ENCODE measurements around the gene DNAJB12. TPM values are rescaled to one million over a fixed set of nuclear protein-coding genes. Genes with fewer than 3 reads are reported as not detected.

DNAJB12 gene
- total and polyA plus RNA-seq, 10 of the 15 experiments (the other 5 are each of a cell fraction or from before 2014, with no cell fraction given), result 4.6 to 31.6 (median 18.8) TPM

DNA sequence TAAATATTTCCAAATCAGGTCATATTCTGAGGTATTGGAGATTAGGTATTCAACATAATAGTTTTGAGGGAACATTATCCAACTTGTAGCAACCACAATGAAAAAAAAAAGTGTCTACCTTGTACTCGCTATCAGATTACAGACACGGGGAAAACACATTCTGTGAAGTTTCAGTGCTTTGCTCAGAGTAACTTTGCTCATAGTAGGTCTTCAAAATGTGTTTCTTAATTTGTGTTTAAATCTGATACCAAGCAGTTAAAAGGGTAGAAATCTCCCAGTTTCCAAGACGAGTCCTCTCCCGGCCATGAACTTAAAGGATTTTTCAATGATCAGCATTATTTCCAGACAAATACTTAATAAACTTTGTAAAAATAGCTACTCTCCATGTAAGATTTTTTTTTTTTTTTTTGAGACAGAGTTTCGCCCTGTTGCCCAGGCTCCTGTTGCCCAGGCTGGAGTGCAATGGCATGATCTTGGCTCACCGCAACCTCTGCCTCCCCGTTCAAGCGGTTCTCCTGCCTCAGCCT, 41.8 kb downstream of the DNAJB12 start:
- DNase-seq (ENCODE audit: low read depth, low spot score), result no peak
- Histone ChIP-seq H3K36me3 (ENCODE audit: control insufficient read depth in 2 of 2, insufficient read depth in 2 of 2, low read length in 1 of 2) (no peaks in the 10 kb centered on the region), H3K4me1 (ENCODE audit: control insufficient read depth, insufficient read depth, low read length) (peaks cover 10% of the 10 kb centered on the region), H2AFZ (ENCODE audit: control insufficient read depth, low read depth, low read length) (no peak overlapping the region), H3K79me2 (ENCODE audit: control insufficient read depth, insufficient read depth, low read length) (no peaks in the 10 kb centered on the region), H3K4me3 (no peak overlapping the region), H3K9ac (ENCODE audit: control insufficient read depth, insufficient read depth, low read length) (no peak overlapping the region), H3K4me2 (ENCODE audit: control insufficient read depth, insufficient read depth) (no peak overlapping the region), H3K9me3 (replicated peaks; ENCODE audit: control insufficient read depth, insufficient read depth, low read length) (no peaks in the 10 kb centered on the region), H3K27ac (ENCODE audit: control insufficient read depth, insufficient read depth) (no peak overlapping the region), H4K20me1 (ENCODE audit: control insufficient read depth, insufficient read depth) (no peaks in the 10 kb centered on the region), H3K27me3 (replicated peaks in 1 of 2; ENCODE audit: control insufficient read depth in 2 of 2, insufficient read depth in 2 of 2, low read length in 1 of 2) (no peaks in the 10 kb centered on the region)
- no TSS peak for BruUV-seq (replicated peaks)
- TF ChIP-seq KDM1A (IDR thresholded peaks at IDR 0.05; ENCODE audit: borderline replicate concordance) (no peak), YY1 (IDR thresholded peaks at IDR 0.05; ENCODE audit: low read depth, low read length) (no peak), MXI1 (IDR thresholded peaks at IDR 0.05; ENCODE audit: low read depth, low read length) (no peak), RB1 (IDR thresholded peaks at IDR 0.05; ENCODE audit: borderline replicate concordance) (no peak)
- WGBS (ENCODE audit: insufficient coverage, insufficient replicate concordance, low lambda C conversion rate, missing lambda C conversion rate), result 90% methylated on average over 5 of the region's 8 CpGs
- ChIA-PET SMC1A (ENCODE audit: uncharacterized antibody, unreplicated experiment) (interaction anchor here (1.3 to 2.5 kb wide), 2 partner anchors 11 to 89 kb away, joined by 3 to 6 read pairs; no protein-coding TSS in a partner anchor), CTCF (interaction anchor here (0.6 kb wide), 1 partner anchor 25 kb away, joined by 3 read pairs; no protein-coding TSS in a partner anchor), RAD21 (ENCODE audit: unreplicated experiment) (interaction anchor here (0.8 kb wide), 1 partner anchor 9 kb away, joined by 3 read pairs; no protein-coding TSS in a partner anchor), POLR2A (interaction anchor here (0.7 to 1.4 kb wide), 5 partner anchors 12 to 197 kb away, joined by 3 to 6 read pairs (median 4); no protein-coding TSS in a partner anchor)
- ATAC-seq, result no peak
- in situ Hi-C loops (cut with MboI) (no loop called here), intact Hi-C loops (cut with micrococcal nuclease; ENCODE audit: unreplicated experiment) (no loop called here)
- FAIRE-seq, result no peak

DNA sequence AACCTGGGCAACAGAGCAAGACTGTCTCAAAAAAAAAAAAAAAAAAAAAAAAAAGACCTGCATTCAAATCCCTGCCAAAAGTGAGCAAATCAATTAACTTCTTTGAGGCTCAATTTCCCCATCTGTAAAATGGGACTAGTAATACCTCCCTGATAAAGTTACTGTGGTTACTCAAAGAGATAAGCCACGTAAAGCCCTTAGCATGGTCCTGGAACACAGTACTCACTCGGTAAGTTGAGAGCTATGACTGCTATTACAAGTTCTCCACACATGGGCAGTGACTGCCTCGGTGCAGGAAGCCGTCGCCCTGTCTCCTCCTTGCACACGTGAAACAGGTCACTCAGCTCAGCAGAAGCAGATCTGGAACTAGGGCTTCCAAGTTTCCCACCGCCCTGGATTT, 43.1 kb downstream of the DNAJB12 start:
- ChIA-PET RAD21 (ENCODE audit: unreplicated experiment) (interaction anchor here (0.7 kb wide), 1 partner anchor 79 kb away, joined by 3 read pairs; no protein-coding TSS in a partner anchor), SMC1A (ENCODE audit: uncharacterized antibody, unreplicated experiment) (interaction anchor here (2.5 kb wide), 1 partner anchor 10 kb away, joined by 6 read pairs; no protein-coding TSS in a partner anchor), POLR2A (interaction anchor here (0.8 to 0.9 kb wide), 3 partner anchors 8 to 20 kb away, joined by 3 to 7 read pairs (median 3); no protein-coding TSS in a partner anchor), CTCF (interaction anchor here (0.6 to 1.3 kb wide), 2 partner anchors 10 to 37 kb away, joined by 3 to 4 read pairs; no protein-coding TSS in a partner anchor)
- Histone ChIP-seq H3K27ac (ENCODE audit: control insufficient read depth, insufficient read depth) (no peak overlapping the region), H3K36me3 (ENCODE audit: control insufficient read depth in 2 of 2, insufficient read depth in 2 of 2, low read length in 1 of 2) (no peaks in the 10 kb centered on the region), H3K27me3 (replicated peaks in 1 of 2; ENCODE audit: control insufficient read depth in 2 of 2, insufficient read depth in 2 of 2, low read length in 1 of 2) (no peaks in the 10 kb centered on the region), H3K4me1 (ENCODE audit: control insufficient read depth, insufficient read depth, low read length) (peaks cover 3% of the 10 kb centered on the region), H2AFZ (ENCODE audit: control insufficient read depth, low read depth, low read length) (no peak overlapping the region), H3K4me2 (ENCODE audit: control insufficient read depth, insufficient read depth) (no peak overlapping the region), H3K4me3 (no peak overlapping the region), H4K20me1 (ENCODE audit: control insufficient read depth, insufficient read depth) (no peaks in the 10 kb centered on the region), H3K9me3 (replicated peaks; ENCODE audit: control insufficient read depth, insufficient read depth, low read length) (no peaks in the 10 kb centered on the region), H3K79me2 (ENCODE audit: control insufficient read depth, insufficient read depth, low read length) (no peaks in the 10 kb centered on the region), H3K9ac (ENCODE audit: control insufficient read depth, insufficient read depth, low read length) (no peak overlapping the region)
- WGBS (ENCODE audit: insufficient coverage, insufficient replicate concordance, low lambda C conversion rate, missing lambda C conversion rate), result 39% methylated on average over 7 of the region's 7 CpGs
- DNase-seq (ENCODE audit: low read depth, low spot score), result no peak
- intact Hi-C loops (cut with micrococcal nuclease; ENCODE audit: unreplicated experiment) (no loop called here), in situ Hi-C loops (cut with MboI) (no loop called here)
- no peak for ATAC-seq
- no peak for TF ChIP-seq TCF3 (IDR thresholded peaks at IDR 0.05; ENCODE audit: borderline replicate concordance, insufficient read depth, low read depth, low read length)
- TF ChIP-seq JUNB (IDR thresholded peaks at IDR 0.05), result no peak
- TF ChIP-seq STAT3 (IDR thresholded peaks at IDR 0.05; ENCODE audit: low read depth, low read length), result no peak
- TF ChIP-seq TAF1 (IDR thresholded peaks at IDR 0.05; ENCODE audit: borderline replicate concordance, low read depth, low read length), result no peak
- TF ChIP-seq CBX3 (IDR thresholded peaks at IDR 0.05; ENCODE audit: borderline replicate concordance, low read depth), result no peak
- TF ChIP-seq CBX5 (IDR thresholded peaks at IDR 0.05; ENCODE audit: low read depth), result no peak
- BruUV-seq (replicated peaks), result no TSS peak
- no peak for FAIRE-seq

All from GM12878 (cell line).